GM19238 (cell line): ENCODE data around the gene MIF.
"Not testable (repeated sequence)": the region's sequence is repeated elsewhere in the genome, so short reads cannot be mapped to it uniquely, and the experiment has no call there.

Experiments used
- DNase-seq: peaks from one replicate; pipeline ENCODE4 v3.0.0; 2011; ENCODE audit warnings: low spot score; ENCODE audit not compliant: insufficient read length

MIF gene

GRCh38 chr22:23938328-23939016, 44.3 kb downstream of the MIF start:
- no peak for DNase-seq

DNA sequence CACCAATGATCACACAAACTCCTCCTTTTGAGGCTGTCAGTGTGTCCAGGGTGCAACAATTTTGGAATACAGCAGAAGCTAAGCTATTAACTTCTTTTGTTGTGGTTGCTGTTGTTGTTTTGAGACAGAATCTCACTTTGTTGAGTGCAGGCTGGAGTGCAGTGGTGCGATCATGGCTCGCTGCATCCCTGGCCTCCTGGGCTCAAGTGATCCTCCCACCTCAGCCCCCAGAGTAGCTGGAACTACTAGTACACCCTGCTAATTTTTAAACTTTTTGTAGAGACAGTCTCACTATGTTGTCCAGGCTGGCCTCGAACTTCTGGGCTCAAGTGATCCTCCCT, 44.8 kb downstream of the MIF start:
- DNase-seq, result no peak

DNA sequence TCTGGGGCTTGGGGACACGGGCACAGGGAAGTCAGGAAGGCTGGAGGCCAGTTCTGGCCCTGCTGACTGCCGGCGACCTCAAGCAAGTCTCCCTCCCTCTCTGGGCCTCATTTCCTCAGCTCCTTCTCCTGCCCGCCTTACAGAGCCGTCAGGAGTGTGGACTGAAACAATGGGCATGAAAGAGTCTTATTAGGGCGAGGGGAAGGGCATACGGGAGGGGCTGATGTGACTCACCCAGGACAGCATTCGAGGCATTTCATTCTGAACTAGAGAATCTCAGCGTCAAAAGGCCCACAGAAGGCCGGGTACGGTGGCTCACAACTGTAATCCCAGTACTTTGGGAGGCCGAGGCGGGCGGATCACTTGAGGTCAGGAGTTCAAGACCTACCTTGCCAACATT, 46.0 kb downstream of the MIF start:
- not testable (repeated sequence) for DNase-seq
